Stimulated activated CD8-positive, alpha-beta memory T cell treated with anti-CD3 and anti-CD28 coated beads, Interleukin-7, amount 100 ng/mL, for 1 hour (primary cell): Measurements from ENCODE around the gene PRR16.

Experiments
- DNase-seq, 2 donors: peaks; one replicate each; pipeline ENCODE4 v3.0.0-alpha.2; 2020; ENCODE audit warnings: low read depth in 2 of 2

Gene PRR16

DNA sequence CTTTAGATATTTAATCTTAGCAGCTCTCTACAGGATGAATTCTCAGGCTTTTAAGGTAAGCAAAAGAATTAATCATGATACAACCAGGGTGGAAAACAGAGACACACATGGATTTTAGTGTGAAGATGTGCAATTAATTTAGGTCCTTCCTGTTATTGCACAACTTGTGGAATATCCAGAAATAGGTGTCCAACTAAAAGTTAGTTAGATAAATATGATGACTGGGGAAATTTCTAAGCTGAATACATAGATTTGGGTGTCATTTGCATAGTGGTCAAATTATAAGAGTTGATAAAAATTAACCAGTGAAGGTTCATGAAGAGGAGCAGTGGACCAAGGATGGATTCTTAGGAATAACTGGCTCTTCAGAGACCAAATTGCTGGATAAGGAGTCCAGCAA lies 266.1 kb downstream of the PRR16 start:
- no peak for DNase-seq

DNA sequence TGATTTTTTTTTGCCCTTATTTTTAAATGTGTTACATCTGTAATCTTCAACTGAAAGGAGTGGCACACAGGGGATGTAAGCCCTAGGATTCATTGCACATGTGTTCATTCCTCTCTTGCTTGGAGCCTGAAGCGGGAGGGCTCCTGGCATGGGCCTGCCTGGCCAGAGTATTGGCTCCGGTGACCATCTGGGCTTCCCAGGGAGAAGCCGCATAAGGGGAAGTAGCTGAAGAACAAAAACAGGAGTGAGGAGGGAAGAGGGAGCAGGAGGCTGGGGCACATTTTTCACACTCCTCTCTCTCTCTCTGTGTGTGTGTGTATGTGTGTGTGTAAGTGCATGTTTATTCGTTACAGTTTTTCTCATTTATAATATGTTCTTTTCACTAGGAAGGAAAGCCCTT lies 269.9 kb downstream of the PRR16 start:
- DNase-seq = no peak

DNA sequence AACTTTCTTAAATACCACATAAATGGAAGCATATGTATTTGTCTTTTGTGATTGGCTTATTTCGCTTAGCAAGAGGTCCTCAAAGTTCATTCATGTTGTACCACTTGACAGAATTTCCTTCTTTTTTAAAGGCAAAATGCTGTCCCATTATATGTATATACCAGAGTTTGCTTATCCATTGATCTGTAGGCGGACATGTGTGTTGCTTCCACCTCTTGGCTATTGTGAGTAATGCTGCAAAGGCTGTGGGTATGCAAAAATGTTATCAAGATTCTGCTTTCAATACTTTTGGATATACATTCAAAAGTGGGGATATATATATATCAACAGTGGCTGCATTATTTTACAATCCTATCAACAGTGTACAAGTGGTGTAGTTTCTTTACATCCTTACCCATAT lies 271.0 kb downstream of the PRR16 start:
- DNase-seq = no peak
